ENCODE measurements around the gene PNPLA6. TPM values are rescaled to one million over a fixed set of nuclear protein-coding genes. Genes with fewer than 3 reads are reported as not detected.

PNPLA6 gene
- total and polyA plus RNA-seq, 2 of the 8 experiments (the other 6 are each of a cell fraction or from before 2014, with no cell fraction given), result 55.1 to 121 TPM

DNA sequence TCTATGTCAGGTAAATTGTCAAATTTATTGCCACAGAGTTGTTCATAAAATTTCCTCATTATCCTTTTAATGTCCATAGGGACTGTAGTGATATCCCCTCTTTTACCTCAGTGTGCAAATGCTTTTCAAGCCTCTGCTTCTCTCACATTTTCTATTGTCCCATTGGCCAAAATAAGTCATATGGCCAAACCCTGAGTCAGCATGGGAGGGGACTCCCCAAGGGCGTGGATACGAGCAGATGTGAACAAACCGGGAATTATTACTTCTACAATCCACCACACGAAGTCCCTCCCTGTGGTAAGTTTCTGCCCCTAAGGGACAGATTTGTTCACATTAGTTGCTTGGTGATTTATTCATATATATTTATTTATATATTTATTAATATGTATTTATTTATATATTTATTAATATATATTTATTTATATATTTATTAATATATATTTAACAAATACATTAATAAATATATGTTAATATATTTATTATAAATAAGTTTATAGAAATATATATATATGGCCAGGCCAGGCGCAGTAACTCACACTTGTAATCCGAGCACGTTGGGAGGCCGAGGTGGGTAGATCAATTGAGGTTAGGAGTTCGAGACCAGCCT is 40.0 kb downstream of the PNPLA6 start:
- Histone ChIP-seq H3K4ac (replicated peaks; ENCODE audit: insufficient read length, low read depth, low read length) (no peak overlapping the region), H2BK20ac (ENCODE audit: low read length) (no peak overlapping the region), H2BK5ac (ENCODE audit: low read depth, low read length) (no peak overlapping the region), H4K5ac (ENCODE audit: insufficient read length, low read depth, low read length) (no peak overlapping the region), H2BK12ac (ENCODE audit: low read depth, low read length) (no peak overlapping the region), H3K14ac (ENCODE audit: insufficient read length) (no peak overlapping the region), H3K18ac (ENCODE audit: extremely low read depth, low read length) (no peak overlapping the region), H4K20me1 (replicated peaks in 1 of 2; ENCODE audit: control insufficient read depth in 1 of 2, insufficient read depth in 2 of 2, low read length in 2 of 2) (no peaks in the 10 kb centered on the region), H3K23ac (ENCODE audit: insufficient read length) (no peak overlapping the region), H3K36me3 (ENCODE audit: control insufficient read depth in 2 of 4, insufficient read depth in 4 of 4, low read length in 3 of 4) (no peaks in the 10 kb centered on the region), H3K56ac (replicated peaks; ENCODE audit: insufficient read length, low read depth, low read length) (no peak overlapping the region), H2AK5ac (ENCODE audit: low read depth, low read length) (no peak overlapping the region), H2BK15ac (ENCODE audit: low read length) (no peak overlapping the region), H3K27me3 (replicated peaks in 1 of 4; ENCODE audit: control insufficient read depth in 3 of 4, extremely low read depth in 1 of 4, insufficient read depth in 3 of 4, low read length in 3 of 4) (0 out of 7 replicates have a peak, but pooled peaks cover 0 to 2% (median 0%) of the 10 kb centered on the region in 4 experiments), H3K4me2 (ENCODE audit: insufficient read depth in 1 of 2, low read depth in 2 of 2, low read length in 2 of 2) (no peak overlapping the region), H2BK120ac (replicated peaks; ENCODE audit: low read depth, low read length) (no peak overlapping the region), H3K4me1 (replicated peaks in 1 of 4; ENCODE audit: control insufficient read depth in 3 of 4, insufficient read depth in 4 of 4, low read length in 3 of 4) (no peaks in the 10 kb centered on the region), H3K27ac (ENCODE audit: low read depth, low read length) (no peak overlapping the region), H3K9me3 (ENCODE audit: insufficient read depth in 2 of 2, low read depth in 1 of 2, low read length in 1 of 2) (no peaks in the 10 kb centered on the region), H4K91ac (replicated peaks; ENCODE audit: insufficient read length, low read length) (no peak overlapping the region), H3K79me2 (ENCODE audit: control insufficient read depth in 1 of 2, insufficient read depth in 2 of 2, low read length in 2 of 2) (no peaks in the 10 kb centered on the region), H2AFZ (ENCODE audit: low read length) (no peak overlapping the region), H4K8ac (ENCODE audit: extremely low read depth, insufficient read depth, low read length) (no peak overlapping the region), H3K9ac (replicated peaks in 1 of 4; ENCODE audit: extremely low read depth in 1 of 4, low read depth in 3 of 4, low read length in 3 of 4) (no peak overlapping the region), H3K4me3 (ENCODE audit: extremely low read depth in 1 of 4, insufficient read depth in 2 of 4, low read depth in 3 of 4, low read length in 4 of 4) (no peak overlapping the region), H3K79me1 (ENCODE audit: low read depth, low read length) (no peaks in the 10 kb centered on the region), H3K23me2 (ENCODE audit: low read depth, low read length) (no peaks in the 10 kb centered on the region)
- WGBS, 2 experiments (ENCODE audit: extremely low coverage in 1 of 2, insufficient coverage in 1 of 2, insufficient read length in 1 of 2, insufficient replicate concordance in 2 of 2, low coverage in 1 of 2, low lambda C conversion rate in 2 of 2, missing lambda C conversion rate in 1 of 2), result 88% methylated on average over 9 of the region's 9 CpGs; no CpG with 5 or more reads in 1 of the 2 experiments
- CTCF ChIA-PET (ENCODE audit: partially characterized antibody), result no interaction called here
- no peak for FAIRE-seq
- no peak for DNase-seq (ENCODE audit: low read depth in 1 of 2, low spot score in 2 of 2)
- POLR2A ChIA-PET (ENCODE audit: partially characterized antibody), result no interaction called here
- TF ChIP-seq GABPA (IDR thresholded peaks at IDR 0.05; ENCODE audit: borderline replicate concordance, insufficient read depth, low read length) (no peak), TAF7 (optimal IDR thresholded peaks at IDR 0.05; ENCODE audit: borderline replicate concordance, low read depth, low read length) (no peak), MAFK (IDR thresholded peaks at IDR 0.05; ENCODE audit: low read depth, low read length) (no peak), SAP30 (IDR thresholded peaks at IDR 0.05; ENCODE audit: insufficient read depth, insufficient replicate concordance, low read length) (no peak), SUZ12 (IDR thresholded peaks at IDR 0.05; ENCODE audit: low read length) (no peak), RBBP5 (IDR thresholded peaks at IDR 0.05; ENCODE audit: borderline replicate concordance, low read depth, low read length) (no peak), CTBP2 (IDR thresholded peaks at IDR 0.05; ENCODE audit: borderline replicate concordance, insufficient read depth, insufficient read length, low read length) (no peak), SIRT6 (IDR thresholded peaks at IDR 0.05; ENCODE audit: low read length) (no peak), ATF3 (IDR thresholded peaks at IDR 0.05; ENCODE audit: insufficient read depth, low read depth, low read length) (no peak), ASH2L (IDR thresholded peaks at IDR 0.05; ENCODE audit: low read length) (no peak), KDM1A (IDR thresholded peaks at IDR 0.05; ENCODE audit: borderline replicate concordance, low read length) (no peak)
- TF ChIP-seq, protein P1, sequence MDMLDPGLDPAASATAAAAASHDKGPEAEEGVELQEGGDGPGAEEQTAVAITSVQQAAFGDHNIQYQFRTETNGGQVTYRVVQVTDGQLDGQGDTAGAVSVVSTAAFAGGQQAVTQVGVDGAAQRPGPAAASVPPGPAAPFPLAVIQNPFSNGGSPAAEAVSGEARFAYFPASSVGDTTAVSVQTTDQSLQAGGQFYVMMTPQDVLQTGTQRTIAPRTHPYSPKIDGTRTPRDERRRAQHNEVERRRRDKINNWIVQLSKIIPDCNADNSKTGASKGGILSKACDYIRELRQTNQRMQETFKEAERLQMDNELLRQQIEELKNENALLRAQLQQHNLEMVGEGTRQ (IDR thresholded peaks at IDR 0.05; ENCODE audit: low read length), result no peak

All from H1 (cell line).